HCT116 (cell line): Measurements from ENCODE around the gene NFASC.

Experiments
- CTCF ChIP-seq, 3 experiments: fragments of 200-600 bp in 1 of 3; sonication (generic) in 1 of 3; IDR thresholded peaks in 2 of 3; conservative IDR thresholded peaks in 1 of 3; 2 replicates each; pipeline ENCODE4 v1.5.1; 2012 to 2017; ENCODE audit warnings: low read depth in 2 of 3, low read length in 2 of 3, antibody characterized with exemption in 1 of 3, borderline replicate concordance in 1 of 3, control low read depth in 1 of 3, mild to moderate bottlenecking in 1 of 3, mixed read lengths in 1 of 3, mixed run types in 1 of 3, moderate library complexity in 1 of 3; ENCODE audit not compliant: insufficient read depth in 1 of 3
- EZH2 ChIP-seq: fragments of 200-600 bp; sonication (generic); IDR thresholded peaks from 2 replicates; pipeline ENCODE4 v1.6.1; 2017; ENCODE audit warnings: antibody characterized with exemption, mixed run types
- POLR2AphosphoS5 ChIP-seq: IDR thresholded peaks from 2 replicates; pipeline ENCODE4 v1.6.1; 2011; ENCODE audit warnings: mild to moderate bottlenecking, low read depth, low read length, moderate library complexity
- SP1 ChIP-seq: IDR thresholded peaks from 2 replicates; pipeline ENCODE4 v1.6.1; 2012; ENCODE audit warnings: low read depth

- no peak for TF ChIP-seq CTCF (IDR thresholded peaks at IDR 0.05 in 2 of 3, conservative IDR thresholded peaks at IDR 0.05 in 1 of 3; ENCODE audit: borderline replicate concordance in 1 of 3, insufficient read depth in 1 of 3, low read depth in 2 of 3, low read length in 2 of 3)
- no peak for TF ChIP-seq POLR2AphosphoS5
- no peak for TF ChIP-seq EZH2
- no peak for TF ChIP-seq SP1
Observed at GRCh38 chr1:204983136-204983535, 112.5 kb downstream of the NFASC start.
